Measurements from ENCODE around the gene DNAJB13. TPM values are rescaled to one million over a fixed set of nuclear protein-coding genes. Genes with fewer than 3 reads are reported as not detected.

DNAJB13 gene
- polyA plus RNA-seq, 1 of the 3 experiments (the other 2 are of a cell fraction) = 0.51 TPM

DNA sequence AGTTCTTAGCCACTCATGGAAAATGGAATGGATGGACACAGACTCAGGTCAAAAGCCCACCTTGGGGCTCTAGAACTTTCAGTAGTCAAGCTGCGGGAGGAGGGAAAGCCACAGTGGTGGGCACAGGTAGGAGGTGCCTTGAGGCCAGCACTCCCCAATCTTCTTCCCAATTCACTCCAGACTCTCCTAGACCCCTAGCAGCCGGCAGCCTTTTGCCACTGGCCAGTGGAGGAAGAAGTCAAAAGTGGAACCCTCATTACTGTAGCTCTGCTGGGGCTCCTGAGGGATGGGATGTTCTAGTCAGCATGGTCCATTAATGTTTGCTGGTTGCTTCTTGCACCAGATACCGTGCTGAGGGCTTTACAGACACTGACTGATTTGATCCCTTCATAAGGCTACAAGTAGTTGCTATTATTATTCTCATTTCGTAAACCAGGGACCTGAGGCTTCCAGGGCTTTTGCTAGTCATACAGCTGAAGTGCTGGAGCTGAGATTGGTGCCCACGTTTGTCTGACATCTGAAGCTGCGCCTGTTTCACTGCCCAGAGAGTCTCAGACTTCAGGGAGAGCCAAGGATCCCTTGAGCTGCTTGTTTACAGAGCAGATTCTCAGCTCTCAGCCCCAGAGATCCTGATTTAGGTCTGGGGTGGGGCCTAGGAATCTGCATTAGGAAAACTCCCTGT, 57.0 kb downstream of the DNAJB13 start:
- Histone ChIP-seq H4K20me1 (ENCODE audit: insufficient read depth) (no peaks in the 10 kb centered on the region), H3K79me2 (ENCODE audit: insufficient read depth) (no peaks in the 10 kb centered on the region), H2AFZ (ENCODE audit: low read depth) (no peak overlapping the region), H3K4me2 (no peak overlapping the region), H3K9me2 (no peaks in the 10 kb centered on the region), H3K9me3 (no peaks in the 10 kb centered on the region), H3K27me3 (ENCODE audit: insufficient read depth) (no peaks in the 10 kb centered on the region), H3K4me3 (ENCODE audit: low read depth in 2 of 2, low read length in 1 of 2) (no peak overlapping the region), H3F3A (replicated peaks; ENCODE audit: insufficient read depth) (no peaks in the 10 kb centered on the region), H3K9ac (no peak overlapping the region), H3K27ac (ENCODE audit: low read depth in 2 of 2, low read length in 1 of 2) (no peak overlapping the region), H3K4me1 (ENCODE audit: control insufficient read depth in 1 of 2, insufficient read depth in 2 of 2, low read depth in 1 of 2, low read length in 1 of 2) (peaks cover 0 to 2% of the 10 kb centered on the region in 2 experiments; a peak in 1 of 4 replicates), H3K36me3 (replicated peaks in 1 of 2; ENCODE audit: control insufficient read depth in 1 of 2, insufficient read depth in 2 of 2, low read length in 1 of 2) (peaks cover 0 to 13% of the 10 kb centered on the region in 2 experiments)
- 92% methylated on average over 6 of the region's 6 CpGs for WGBS (ENCODE audit: low lambda C conversion rate)
- no peak for DNase-seq
- POLR2A ChIA-PET = no interaction called here
- TF ChIP-seq CHD2 (IDR thresholded peaks at IDR 0.05; ENCODE audit: low read length, partially characterized antibody) (no peak), FOSL2 (IDR thresholded peaks at IDR 0.05; ENCODE audit: borderline replicate concordance, low read depth) (no peak), RXRA (IDR thresholded peaks at IDR 0.05; ENCODE audit: borderline replicate concordance, low read depth) (no peak), TCF12 (IDR thresholded peaks at IDR 0.05) (no peak), TEAD4 (IDR thresholded peaks at IDR 0.05; ENCODE audit: borderline replicate concordance, insufficient read depth) (no peak), USF2 (IDR thresholded peaks at IDR 0.05; ENCODE audit: borderline replicate concordance, low read depth, low read length) (no peak), IRF3 (IDR thresholded peaks at IDR 0.05; ENCODE audit: low read depth, low read length) (no peak), MXI1 (IDR thresholded peaks at IDR 0.05; ENCODE audit: low read depth, low read length) (no peak)
- TF ChIP-seq, protein P1, sequence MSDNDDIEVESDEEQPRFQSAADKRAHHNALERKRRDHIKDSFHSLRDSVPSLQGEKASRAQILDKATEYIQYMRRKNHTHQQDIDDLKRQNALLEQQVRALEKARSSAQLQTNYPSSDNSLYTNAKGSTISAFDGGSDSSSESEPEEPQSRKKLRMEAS (IDR thresholded peaks at IDR 0.05; ENCODE audit: low read depth) = no peak
- TF ChIP-seq, protein P2, sequence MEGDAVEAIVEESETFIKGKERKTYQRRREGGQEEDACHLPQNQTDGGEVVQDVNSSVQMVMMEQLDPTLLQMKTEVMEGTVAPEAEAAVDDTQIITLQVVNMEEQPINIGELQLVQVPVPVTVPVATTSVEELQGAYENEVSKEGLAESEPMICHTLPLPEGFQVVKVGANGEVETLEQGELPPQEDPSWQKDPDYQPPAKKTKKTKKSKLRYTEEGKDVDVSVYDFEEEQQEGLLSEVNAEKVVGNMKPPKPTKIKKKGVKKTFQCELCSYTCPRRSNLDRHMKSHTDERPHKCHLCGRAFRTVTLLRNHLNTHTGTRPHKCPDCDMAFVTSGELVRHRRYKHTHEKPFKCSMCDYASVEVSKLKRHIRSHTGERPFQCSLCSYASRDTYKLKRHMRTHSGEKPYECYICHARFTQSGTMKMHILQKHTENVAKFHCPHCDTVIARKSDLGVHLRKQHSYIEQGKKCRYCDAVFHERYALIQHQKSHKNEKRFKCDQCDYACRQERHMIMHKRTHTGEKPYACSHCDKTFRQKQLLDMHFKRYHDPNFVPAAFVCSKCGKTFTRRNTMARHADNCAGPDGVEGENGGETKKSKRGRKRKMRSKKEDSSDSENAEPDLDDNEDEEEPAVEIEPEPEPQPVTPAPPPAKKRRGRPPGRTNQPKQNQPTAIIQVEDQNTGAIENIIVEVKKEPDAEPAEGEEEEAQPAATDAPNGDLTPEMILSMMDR (IDR thresholded peaks at IDR 0.05) = no peak
- CTCF ChIA-PET = no interaction called here
